IPS-15b (cell line): ENCODE data around the gene COG3.

ENCODE experiments used
- H3K27me3 ChIP-seq: one replicate; pipeline ENCODE4 v1.6.1; 2013; ENCODE audit warnings: low read length; ENCODE audit not compliant: control insufficient read depth, insufficient read depth
- H3K36me3 ChIP-seq: one replicate; pipeline ENCODE4 v1.6.1; 2013; ENCODE audit warnings: low read length; ENCODE audit not compliant: control insufficient read depth, insufficient read depth
- H3K4me1 ChIP-seq: one replicate; pipeline ENCODE4 v1.6.1; 2013; ENCODE audit warnings: mild to moderate bottlenecking, low read length; ENCODE audit not compliant: control insufficient read depth, insufficient read depth
- H3K4me3 ChIP-seq: one replicate; pipeline ENCODE4 v1.5.1; 2013; ENCODE audit warnings: low read depth, low read length
- H3K9ac ChIP-seq: one replicate; pipeline ENCODE4 v1.6.1; 2013; ENCODE audit warnings: low read depth, mild to moderate bottlenecking, low read length
- H3K9me3 ChIP-seq: one replicate; pipeline ENCODE4 v1.6.1; 2013; ENCODE audit warnings: mild to moderate bottlenecking, low read length; ENCODE audit not compliant: control insufficient read depth, insufficient read depth

COG3 gene

GRCh38 chr13:45512098-45512496 is 47.4 kb downstream of the COG3 start:
- peaks cover 10% of the 10 kb centered on the region for H3K36me3 ChIP-seq

GRCh38 chr13:45516757-45517156 is 52.0 kb downstream of the COG3 start:
- Histone ChIP-seq H3K4me1 (no peaks in the 10 kb centered on the region), H3K27me3 (no peaks in the 10 kb centered on the region), H3K9ac (no peak overlapping the region), H3K36me3 (peaks cover 14% of the 10 kb centered on the region), H3K4me3 (no peak overlapping the region), H3K9me3 (no peaks in the 10 kb centered on the region)

More at GRCh38 chr13:45512098-45512496, 47.4 kb downstream of the COG3 start:
- Histone ChIP-seq H3K4me1 (no peaks in the 10 kb centered on the region), H3K9me3 (no peaks in the 10 kb centered on the region), H3K27me3 (no peaks in the 10 kb centered on the region), H3K9ac (no peak overlapping the region), H3K4me3 (no peak overlapping the region)

- H3K9ac ChIP-seq, result no peak overlapping the region
- H3K4me1 ChIP-seq, result no peaks in the 10 kb centered on the region
- no peaks in the 10 kb centered on the region for H3K9me3 ChIP-seq
- H3K36me3 ChIP-seq, result peaks cover 6% of the 10 kb centered on the region
- no peak overlapping the region for H3K4me3 ChIP-seq
- no peaks in the 10 kb centered on the region for H3K27me3 ChIP-seq
Measured at GRCh38 chr13:45518525-45519245, 53.9 kb downstream of the COG3 start.

GRCh38 chr13:45519493-45519892 is 54.8 kb downstream of the COG3 start:
- H3K9me3 ChIP-seq, result no peaks in the 10 kb centered on the region
- H3K36me3 ChIP-seq, result peaks cover 6% of the 10 kb centered on the region
- no peaks in the 10 kb centered on the region for H3K4me1 ChIP-seq
- H3K9ac ChIP-seq, result no peak overlapping the region
- no peaks in the 10 kb centered on the region for H3K27me3 ChIP-seq
- H3K4me3 ChIP-seq, result no peak overlapping the region

GRCh38 chr13:45521297-45521696 is 56.6 kb downstream of the COG3 start:
- no peak overlapping the region for H3K9ac ChIP-seq
- no peak overlapping the region for H3K4me3 ChIP-seq
- no peaks in the 10 kb centered on the region for H3K27me3 ChIP-seq
- no peaks in the 10 kb centered on the region for H3K9me3 ChIP-seq
- H3K4me1 ChIP-seq, result no peaks in the 10 kb centered on the region
- peaks cover 6% of the 10 kb centered on the region for H3K36me3 ChIP-seq

- Histone ChIP-seq H3K9me3 (no peaks in the 10 kb centered on the region), H3K4me3 (no peak overlapping the region), H3K4me1 (no peaks in the 10 kb centered on the region), H3K36me3 (peaks cover 3% of the 10 kb centered on the region), H3K9ac (no peak overlapping the region), H3K27me3 (no peaks in the 10 kb centered on the region)
Measured at GRCh38 chr13:45522571-45522970, 57.8 kb downstream of the COG3 start.

GRCh38 chr13:45527699-45528462 is 63.1 kb downstream of the COG3 start:
- Histone ChIP-seq H3K4me1 (no peaks in the 10 kb centered on the region), H3K4me3 (no peak overlapping the region), H3K9ac (no peak overlapping the region), H3K9me3 (no peaks in the 10 kb centered on the region), H3K27me3 (no peaks in the 10 kb centered on the region), H3K36me3 (peaks cover 2% of the 10 kb centered on the region)

GRCh38 chr13:45529758-45530157 is 65.0 kb downstream of the COG3 start:
- Histone ChIP-seq H3K4me1 (no peaks in the 10 kb centered on the region), H3K4me3 (no peak overlapping the region), H3K36me3 (peaks cover 2% of the 10 kb centered on the region), H3K9ac (no peak overlapping the region), H3K27me3 (no peaks in the 10 kb centered on the region), H3K9me3 (no peaks in the 10 kb centered on the region)

GRCh38 chr13:45534604-45535003 is 69.9 kb downstream of the COG3 start:
- Histone ChIP-seq H3K9ac (no peak overlapping the region), H3K27me3 (no peaks in the 10 kb centered on the region), H3K36me3 (peaks cover 2% of the 10 kb centered on the region), H3K4me3 (no peak overlapping the region), H3K9me3 (no peaks in the 10 kb centered on the region), H3K4me1 (no peaks in the 10 kb centered on the region)

- peaks cover 2% of the 10 kb centered on the region for H3K36me3 ChIP-seq
- no peak overlapping the region for H3K9ac ChIP-seq
- no peaks in the 10 kb centered on the region for H3K4me1 ChIP-seq
- H3K4me3 ChIP-seq, result no peak overlapping the region
- no peaks in the 10 kb centered on the region for H3K27me3 ChIP-seq
- no peaks in the 10 kb centered on the region for H3K9me3 ChIP-seq
Measured at GRCh38 chr13:45536224-45536623, 71.5 kb downstream of the COG3 start.

- Histone ChIP-seq H3K27me3 (no peaks in the 10 kb centered on the region), H3K9ac (peak overlapping the region; percentile 47), H3K9me3 (no peaks in the 10 kb centered on the region), H3K36me3 (peaks cover 2% of the 10 kb centered on the region), H3K4me1 (no peaks in the 10 kb centered on the region), H3K4me3 (no peak overlapping the region)
Measured at GRCh38 chr13:45537516-45537915, 72.8 kb downstream of the COG3 start.

GRCh38 chr13:45538382-45538781 is 73.6 kb downstream of the COG3 start:
- H3K4me3 ChIP-seq, result no peak overlapping the region
- no peaks in the 10 kb centered on the region for H3K9me3 ChIP-seq
- no peaks in the 10 kb centered on the region for H3K27me3 ChIP-seq
- H3K36me3 ChIP-seq, result no peaks in the 10 kb centered on the region
- no peaks in the 10 kb centered on the region for H3K4me1 ChIP-seq
- no peak overlapping the region for H3K9ac ChIP-seq
